Kasumi-1 (cell line): Measurements from ENCODE around the gene GSDMA.

ENCODE experiments used
- DNase-seq, 2 experiments: peaks; one replicate each; lab custom pipeline; 2025; lab: John Stamatoyannopoulos, UW

GSDMA gene

GRCh38 chr17:39960524-39961041 lies 2.2 kb upstream of the GSDMA start:
- DNase-seq: no peak

DNA sequence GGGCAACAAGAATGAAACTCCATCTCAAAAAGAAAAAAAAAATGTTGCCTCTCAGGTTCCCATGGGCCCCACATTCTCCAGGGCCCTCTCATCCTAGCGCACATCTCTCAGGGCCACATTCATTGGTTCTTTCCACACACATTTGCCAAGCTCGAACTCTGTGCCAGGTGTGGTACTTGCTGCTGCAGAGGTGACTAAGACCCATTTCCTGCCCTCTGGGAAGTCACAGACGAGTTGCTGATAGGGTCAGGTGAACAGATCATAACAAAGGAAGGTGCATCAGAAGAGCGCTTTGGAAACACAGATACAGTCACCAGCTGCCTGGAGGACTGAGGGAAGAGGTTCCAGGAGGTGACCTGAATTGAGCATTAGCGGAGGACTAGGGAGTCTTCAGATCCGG lies 1.0 kb downstream of the GSDMA start:
- DNase-seq: no peak

GRCh38 chr17:39965017-39965699 lies 2.4 kb downstream of the GSDMA start:
- no peak for DNase-seq

DNA sequence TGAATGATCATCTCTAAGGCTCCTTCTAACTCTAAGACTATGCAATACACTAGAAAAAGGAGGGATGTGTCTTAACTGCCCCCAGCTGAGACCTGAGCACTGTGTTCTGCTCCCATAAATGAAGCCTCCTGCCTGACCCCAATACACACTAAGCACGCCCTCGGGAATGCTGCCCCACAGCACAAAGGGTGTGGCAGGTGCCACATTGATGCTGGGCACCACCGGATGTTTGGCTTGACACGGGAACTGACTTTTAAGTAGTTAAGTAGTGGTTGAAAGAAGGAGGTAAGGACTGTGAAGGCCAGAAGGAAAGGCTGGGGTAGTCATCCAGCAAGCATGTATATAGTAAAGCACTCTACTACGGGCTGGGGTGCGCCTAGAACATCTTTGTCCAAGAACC lies 4.0 kb downstream of the GSDMA start:
- no peak for DNase-seq

- DNase-seq: no peak
Measured at GRCh38 chr17:39968761-39969160, 6.0 kb downstream of the GSDMA start.

DNA sequence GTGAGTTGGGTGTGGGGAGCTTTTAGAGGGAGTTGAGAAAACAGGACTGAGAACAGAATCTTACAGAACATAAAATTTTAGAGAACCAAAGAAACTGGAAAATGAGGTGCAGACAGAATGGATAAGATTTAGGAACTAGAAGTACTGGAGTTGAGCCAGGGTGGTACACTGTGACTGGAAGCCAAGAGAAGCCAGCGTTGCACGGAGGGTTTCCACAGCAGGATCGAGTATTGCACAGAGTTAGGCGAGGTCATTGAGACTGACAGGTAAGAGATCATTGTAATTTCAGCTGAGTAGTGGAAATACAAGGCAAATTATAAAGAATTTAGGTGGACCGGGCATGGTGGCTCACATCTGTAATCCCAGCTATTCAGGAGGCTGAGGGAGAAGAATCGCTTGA lies 6.6 kb downstream of the GSDMA start:
- no peak for DNase-seq

- DNase-seq: no peak
Measured at GRCh38 chr17:39970157-39970692, 7.4 kb downstream of the GSDMA start.

DNA sequence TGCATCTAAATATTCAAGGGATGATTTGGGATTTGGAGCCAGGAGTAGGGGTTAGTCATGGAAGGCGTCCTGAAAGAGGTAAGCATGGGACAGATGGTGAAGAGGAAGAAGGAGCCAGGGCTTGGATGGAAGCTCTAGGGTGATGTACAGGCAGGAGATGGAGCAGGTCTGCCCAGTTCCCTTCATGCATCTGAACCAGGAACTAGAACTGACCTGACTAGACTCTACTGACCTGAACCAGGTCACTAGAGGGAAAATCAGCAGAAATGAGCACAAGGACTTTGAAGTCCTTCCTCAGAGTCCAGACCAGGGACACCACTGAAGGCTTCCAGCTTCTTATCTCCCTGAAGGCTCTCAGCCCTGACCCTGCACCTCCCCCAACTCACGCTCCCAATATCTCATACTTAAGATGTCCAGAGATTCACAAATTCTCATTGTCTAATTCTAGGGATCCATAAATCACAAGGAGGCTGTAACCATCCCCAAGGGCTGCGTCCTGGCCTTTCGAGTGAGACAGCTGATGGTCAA lies 8.3 kb downstream of the GSDMA start:
- no peak for DNase-seq

DNA sequence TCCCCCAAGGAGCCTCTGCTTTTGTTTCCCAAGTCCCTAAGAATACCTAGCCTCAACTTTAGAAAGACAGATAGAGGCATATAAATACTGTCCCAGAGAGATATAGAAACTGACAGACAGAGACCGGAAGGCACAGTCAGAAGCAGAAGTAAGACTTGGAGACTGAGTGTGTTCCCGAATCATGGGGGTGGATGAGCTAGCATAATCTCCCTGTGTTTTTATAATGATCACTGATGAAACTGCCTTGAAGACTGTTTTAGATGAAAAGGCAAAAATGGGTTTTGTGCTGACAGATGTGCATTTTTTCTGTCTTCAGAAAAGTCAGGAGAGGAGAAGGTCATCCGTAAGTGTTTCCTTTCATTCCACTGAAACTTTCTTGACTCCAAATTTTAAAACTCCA lies 9.5 kb downstream of the GSDMA start:
- DNase-seq: peak; percentile 27 to 36

GRCh38 chr17:39973496-39973895 lies 10.7 kb downstream of the GSDMA start:
- no peak for DNase-seq

DNA sequence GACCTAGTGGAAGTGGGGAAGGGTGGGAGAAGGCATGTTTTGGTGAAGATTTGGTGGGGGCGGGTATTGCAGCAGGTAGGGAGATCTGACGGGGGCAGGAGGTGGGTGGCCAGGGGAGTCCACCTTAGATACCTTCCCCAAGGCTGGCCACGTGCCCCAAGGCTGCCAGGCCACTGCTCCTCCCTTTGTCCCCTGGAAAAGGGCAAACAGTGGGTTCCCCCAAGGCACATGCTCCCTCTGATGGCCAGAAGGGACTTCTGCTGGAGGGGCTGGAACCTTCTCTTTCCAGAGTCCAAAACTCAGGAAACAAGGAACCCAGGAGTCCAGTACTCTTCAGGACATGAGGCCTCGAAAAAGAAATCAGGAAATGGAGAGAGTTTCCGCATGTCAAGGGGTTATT lies 11.6 kb downstream of the GSDMA start:
- no peak for DNase-seq

DNA sequence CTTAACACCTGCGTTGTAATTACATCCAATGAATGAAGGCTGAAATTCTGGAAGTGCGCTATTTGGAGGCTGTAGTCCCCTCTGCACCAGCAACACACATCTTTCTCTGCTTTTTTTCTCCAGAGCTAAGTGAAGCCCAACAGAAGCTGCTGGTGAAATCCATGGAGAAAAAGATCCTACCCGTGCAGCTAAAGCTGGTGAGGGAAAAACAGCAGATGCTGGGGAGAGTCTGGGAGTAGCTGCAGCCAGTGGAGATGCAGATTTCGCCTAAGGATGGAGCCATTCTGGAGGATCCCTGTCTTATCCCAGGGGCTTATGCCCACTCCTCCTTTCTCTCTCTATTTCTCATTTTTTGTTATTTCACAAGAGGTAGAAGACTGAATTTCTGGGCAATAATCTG lies 13.0 kb downstream of the GSDMA start:
- no peak for DNase-seq

DNA sequence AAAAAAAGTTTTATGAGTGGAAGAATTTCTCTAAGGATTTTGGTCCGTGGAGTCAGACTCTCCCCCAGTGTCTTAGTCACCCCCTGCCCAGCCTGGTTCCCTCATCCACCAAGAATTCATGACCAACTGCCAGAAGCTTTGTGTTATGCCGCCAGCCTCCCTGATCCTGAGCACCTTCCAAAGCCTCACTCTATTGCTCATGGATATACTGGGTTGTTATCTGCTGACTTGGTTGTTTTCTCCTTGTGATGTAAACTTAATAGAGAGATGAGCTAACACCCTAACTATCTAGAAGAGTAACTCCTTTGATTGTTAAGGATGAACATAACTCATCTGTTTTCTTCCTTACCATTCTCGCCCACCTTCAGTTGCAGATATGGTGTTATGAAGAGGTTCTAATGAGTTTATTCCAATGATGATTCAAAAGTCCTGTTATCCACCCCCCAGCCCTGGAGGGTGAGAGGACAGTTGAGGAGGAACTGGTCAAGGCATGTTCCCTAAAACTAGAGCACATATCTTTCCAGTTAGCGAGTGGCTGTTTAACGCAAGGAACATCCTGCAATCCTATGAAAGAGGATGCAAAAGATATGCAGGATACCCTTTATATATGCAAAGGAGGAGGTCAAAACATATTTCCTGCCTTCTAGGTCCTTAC lies 16.3 kb downstream of the GSDMA start:
- no peak for DNase-seq

GRCh38 chr17:39979893-39980350 lies 17.1 kb downstream of the GSDMA start:
- DNase-seq: peak; percentile 88 to 91

GRCh38 chr17:39980351-39981206 lies 17.8 kb downstream of the GSDMA start, which contains the start of gene PSMD3:
Gene PSMD3 (plus strand): TSS chr17:39980807. CDS start chr17:39980971, 164 bp downstream.
- peak; percentile 99 for DNase-seq

DNA sequence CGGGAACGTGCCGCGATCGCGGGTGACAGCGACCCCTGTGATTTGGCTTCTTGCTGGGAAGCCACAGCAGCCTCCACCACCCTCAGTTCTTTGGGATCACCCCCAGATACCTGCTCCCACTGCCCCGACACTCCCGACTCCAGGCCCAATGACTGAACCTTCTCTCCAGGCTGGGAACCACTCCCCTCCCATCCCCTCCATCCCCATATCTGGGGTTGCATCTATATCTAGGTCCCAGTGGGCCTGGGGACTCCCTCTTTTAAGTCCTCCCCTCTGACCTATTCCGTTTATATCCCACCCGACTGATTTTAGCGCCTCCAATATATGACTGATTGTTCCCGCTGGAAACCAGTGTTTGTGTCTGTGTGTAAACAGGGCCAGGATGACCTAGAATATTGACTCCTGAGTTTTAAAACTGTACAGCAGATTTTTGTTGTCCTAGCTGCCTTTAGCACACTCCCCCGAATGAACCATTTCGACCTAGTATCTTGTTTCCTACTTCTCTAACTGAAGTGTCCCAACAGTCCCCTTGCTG lies 18.5 kb downstream of the GSDMA start:
- no peak for DNase-seq

- peak; percentile 45 to 56 for DNase-seq
Measured at GRCh38 chr17:39981766-39982375, 19.1 kb downstream of the GSDMA start.

DNA sequence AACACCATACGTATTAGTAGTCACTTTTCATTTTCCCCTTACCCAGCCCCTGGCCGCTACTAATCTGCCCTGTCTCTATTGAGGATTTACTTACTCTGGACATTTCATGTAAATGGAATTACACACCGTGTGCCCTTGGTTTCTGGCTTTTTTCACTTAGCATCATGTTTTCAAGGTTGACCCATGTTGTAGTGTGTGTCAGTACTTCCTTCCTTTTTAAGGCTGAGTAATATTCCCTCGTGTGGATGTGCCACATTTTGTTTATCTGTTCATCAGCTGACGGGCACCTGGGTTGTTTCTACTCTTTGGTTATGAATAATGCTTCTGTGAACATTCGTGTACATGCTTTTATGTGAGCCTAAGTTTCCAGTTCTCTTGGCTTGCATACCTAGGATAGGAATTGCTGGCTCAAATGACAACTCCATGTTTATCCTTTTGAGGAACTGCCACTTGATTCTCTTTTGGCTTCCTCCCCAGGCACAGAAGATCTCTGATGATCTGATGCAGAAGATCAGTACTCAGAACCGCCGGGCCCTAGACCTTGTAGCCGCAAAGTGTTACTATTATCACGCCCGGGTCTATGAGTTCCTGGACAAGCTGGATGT lies 25.5 kb downstream of the GSDMA start:
- no peak for DNase-seq

GRCh38 chr17:39994448-39994847 lies 31.6 kb downstream of the GSDMA start:
- DNase-seq: no peak

- DNase-seq: no peak
Measured at GRCh38 chr17:39995438-39995837, 32.6 kb downstream of the GSDMA start.

DNA sequence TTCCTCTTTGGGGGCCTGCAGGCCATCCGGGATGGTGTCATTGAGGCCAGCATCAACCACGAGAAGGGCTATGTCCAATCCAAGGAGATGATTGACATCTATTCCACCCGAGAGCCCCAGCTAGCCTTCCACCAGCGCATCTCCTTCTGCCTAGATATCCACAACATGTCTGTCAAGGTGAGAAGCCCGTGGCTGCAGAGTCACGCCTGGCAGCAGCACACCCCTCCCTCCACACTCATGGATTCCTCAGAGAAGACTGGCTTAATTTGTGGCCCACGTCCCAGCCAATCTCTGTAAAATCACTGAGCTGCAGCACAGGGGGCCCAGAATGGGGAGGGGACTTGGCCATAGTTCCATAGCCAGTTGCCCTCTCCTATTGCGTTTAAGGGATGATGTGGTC lies 33.4 kb downstream of the GSDMA start:
- no peak for DNase-seq
